NCI-H1048 (cell line): ENCODE data around the gene CNTNAP2.
"Not testable (repeated sequence)": the region's sequence is repeated elsewhere in the genome, so short reads cannot be mapped to it uniquely, and the experiment has no call there.

ENCODE experiments used
- DNase-seq: peaks from one replicate; lab custom pipeline; 2025; lab: John Stamatoyannopoulos, UW

CNTNAP2 gene

GRCh38 chr7:146146831-146147486 is 30.4 kb downstream of the CNTNAP2 start:
- no peak for DNase-seq

- no peak for DNase-seq
These were observed 33.6 kb downstream of the CNTNAP2 start for GRCh38 chr7:146150153-146150552.

- DNase-seq: no peak
These were observed 55.5 kb downstream of the CNTNAP2 start for GRCh38 chr7:146172112-146172511.

- no peak for DNase-seq
These were observed 59.1 kb downstream of the CNTNAP2 start for GRCh38 chr7:146175716-146176115.

GRCh38 chr7:146176860-146177259 is 60.3 kb downstream of the CNTNAP2 start:
- no peak for DNase-seq

- no peak for DNase-seq
These were observed 60.7 kb downstream of the CNTNAP2 start for GRCh38 chr7:146177301-146177700.

- no peak for DNase-seq
These were observed 69.2 kb downstream of the CNTNAP2 start for GRCh38 chr7:146185844-146186243.

GRCh38 chr7:146191428-146191827 is 74.8 kb downstream of the CNTNAP2 start:
- not testable (repeated sequence) for DNase-seq

- DNase-seq: no peak
These were observed 85.3 kb downstream of the CNTNAP2 start for GRCh38 chr7:146201945-146202344.

GRCh38 chr7:146206270-146206669 is 89.7 kb downstream of the CNTNAP2 start:
- DNase-seq: no peak

- DNase-seq: no peak
These were observed 91.9 kb downstream of the CNTNAP2 start for GRCh38 chr7:146208492-146208891.

GRCh38 chr7:146214842-146215241 is 98.2 kb downstream of the CNTNAP2 start:
- DNase-seq: no peak

GRCh38 chr7:146216396-146217041 is 99.9 kb downstream of the CNTNAP2 start:
- DNase-seq: no peak

- no peak for DNase-seq
These were observed 107.2 kb downstream of the CNTNAP2 start for GRCh38 chr7:146223851-146224250.

GRCh38 chr7:146232604-146233003 is 116.0 kb downstream of the CNTNAP2 start:
- no peak for DNase-seq

GRCh38 chr7:146235195-146235594 is 118.6 kb downstream of the CNTNAP2 start:
- DNase-seq: no peak

- DNase-seq: no peak
These were observed 126.1 kb downstream of the CNTNAP2 start for GRCh38 chr7:146242661-146243060.

GRCh38 chr7:146247991-146248390 is 131.4 kb downstream of the CNTNAP2 start:
- not testable (repeated sequence) for DNase-seq

- DNase-seq: not testable (repeated sequence)
These were observed 132.1 kb downstream of the CNTNAP2 start for GRCh38 chr7:146248744-146249143.

GRCh38 chr7:146249272-146249671 is 132.7 kb downstream of the CNTNAP2 start:
- DNase-seq: no peak

GRCh38 chr7:146255609-146256008 is 139.0 kb downstream of the CNTNAP2 start:
- no peak for DNase-seq

GRCh38 chr7:146262527-146262926 is 145.9 kb downstream of the CNTNAP2 start:
- no peak for DNase-seq

- no peak for DNase-seq
These were observed 160.3 kb downstream of the CNTNAP2 start for GRCh38 chr7:146276888-146277287.

- DNase-seq: no peak
These were observed 168.8 kb downstream of the CNTNAP2 start for GRCh38 chr7:146285418-146285817.
